Measurements from ENCODE around the gene MTHFD1.

GRCh38 chr14:64388533-64389285, 556 bp downstream of the MTHFD1 start:
- no peak for TF ChIP-seq CTCF (IDR thresholded peaks at IDR 0.05)
- TF ChIP-seq POLR2A (IDR thresholded peaks at IDR 0.05): no peak
